ENCODE results near the gene WASF3. TPM values are rescaled to one million over a fixed set of nuclear protein-coding genes. Genes with fewer than 3 reads are reported as not detected.

Gene WASF3, protein sequence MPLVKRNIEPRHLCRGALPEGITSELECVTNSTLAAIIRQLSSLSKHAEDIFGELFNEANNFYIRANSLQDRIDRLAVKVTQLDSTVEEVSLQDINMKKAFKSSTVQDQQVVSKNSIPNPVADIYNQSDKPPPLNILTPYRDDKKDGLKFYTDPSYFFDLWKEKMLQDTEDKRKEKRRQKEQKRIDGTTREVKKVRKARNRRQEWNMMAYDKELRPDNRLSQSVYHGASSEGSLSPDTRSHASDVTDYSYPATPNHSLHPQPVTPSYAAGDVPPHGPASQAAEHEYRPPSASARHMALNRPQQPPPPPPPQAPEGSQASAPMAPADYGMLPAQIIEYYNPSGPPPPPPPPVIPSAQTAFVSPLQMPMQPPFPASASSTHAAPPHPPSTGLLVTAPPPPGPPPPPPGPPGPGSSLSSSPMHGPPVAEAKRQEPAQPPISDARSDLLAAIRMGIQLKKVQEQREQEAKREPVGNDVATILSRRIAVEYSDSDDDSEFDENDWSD
- total RNA-seq (2021; ENCODE audit: unreplicated experiment) (3.4 TPM), Bru-seq, nascent RNA (percentile 46 among the genes with signal in this experiment), BruChase-seq, experiment 1, labeled RNA remaining after a 6-hour chase (percentile 37 among the genes with signal in this experiment), BruChase-seq, experiment 2, labeled RNA remaining after a 2-hour chase (percentile 36 among the genes with signal in this experiment)
- polyA plus RNA-seq (2012) = 0.60 and 0.90 TPM in 2 replicates
- long read RNA-seq, partial matches to known transcripts = 0 of 2 reads
- long read RNA-seq, other reads (novel, unspliced or antisense) = 2 of 2 reads

DNA sequence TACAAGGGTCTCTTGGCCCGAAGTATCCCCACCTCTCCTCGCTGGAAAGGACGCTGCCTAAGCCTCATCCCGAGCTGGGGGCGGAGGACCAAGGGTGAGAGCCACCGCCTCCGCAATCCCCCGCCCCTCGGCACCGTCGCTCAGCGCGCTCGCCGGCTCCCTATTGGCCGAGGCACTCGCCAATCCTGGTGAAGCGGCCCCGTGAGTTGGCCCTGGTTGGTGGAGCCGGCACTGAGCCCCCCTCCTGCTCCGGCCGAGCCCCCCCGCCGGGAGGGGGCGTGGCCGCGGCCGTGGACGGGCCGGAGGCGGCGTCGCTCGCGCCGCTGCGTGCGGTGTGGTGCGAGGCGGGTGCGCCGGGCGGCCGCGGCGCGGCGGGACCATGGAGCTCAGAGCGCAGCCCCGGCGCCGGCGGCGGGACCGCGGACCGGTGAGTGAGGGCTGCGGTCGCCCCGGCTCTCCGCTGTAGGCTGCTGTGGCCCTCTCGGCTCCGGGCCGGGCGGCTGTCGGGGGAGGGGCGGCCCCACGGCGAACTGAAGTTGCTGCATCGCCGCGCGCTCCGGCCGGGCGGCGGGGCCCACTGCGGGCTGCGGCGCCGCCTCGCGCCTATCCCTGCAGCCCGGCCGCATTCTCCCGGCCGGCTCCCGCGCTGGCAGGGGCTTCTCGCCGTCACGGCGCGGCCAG is at the start of gene WASF3:
Gene WASF3, plus strand, starts transcription at position 291 of the 681 bp plus-strand sequence. CDS start 84,588 bp downstream, outside the sequence.
- no peaks in the 10 kb centered on the region for H3K9me2 ChIP-seq (ENCODE audit: insufficient read depth)
- no TSS peak for BruUV-seq (replicated peaks)
- peak; percentile 75 for TF ChIP-seq EGR1 (IDR thresholded peaks at IDR 0.05; ENCODE audit: low read depth)
- no peak for TF ChIP-seq ZBTB33 (IDR thresholded peaks at IDR 0.05; ENCODE audit: extremely low read depth, insufficient replicate concordance, low read length)
- TF ChIP-seq, protein P1, sequence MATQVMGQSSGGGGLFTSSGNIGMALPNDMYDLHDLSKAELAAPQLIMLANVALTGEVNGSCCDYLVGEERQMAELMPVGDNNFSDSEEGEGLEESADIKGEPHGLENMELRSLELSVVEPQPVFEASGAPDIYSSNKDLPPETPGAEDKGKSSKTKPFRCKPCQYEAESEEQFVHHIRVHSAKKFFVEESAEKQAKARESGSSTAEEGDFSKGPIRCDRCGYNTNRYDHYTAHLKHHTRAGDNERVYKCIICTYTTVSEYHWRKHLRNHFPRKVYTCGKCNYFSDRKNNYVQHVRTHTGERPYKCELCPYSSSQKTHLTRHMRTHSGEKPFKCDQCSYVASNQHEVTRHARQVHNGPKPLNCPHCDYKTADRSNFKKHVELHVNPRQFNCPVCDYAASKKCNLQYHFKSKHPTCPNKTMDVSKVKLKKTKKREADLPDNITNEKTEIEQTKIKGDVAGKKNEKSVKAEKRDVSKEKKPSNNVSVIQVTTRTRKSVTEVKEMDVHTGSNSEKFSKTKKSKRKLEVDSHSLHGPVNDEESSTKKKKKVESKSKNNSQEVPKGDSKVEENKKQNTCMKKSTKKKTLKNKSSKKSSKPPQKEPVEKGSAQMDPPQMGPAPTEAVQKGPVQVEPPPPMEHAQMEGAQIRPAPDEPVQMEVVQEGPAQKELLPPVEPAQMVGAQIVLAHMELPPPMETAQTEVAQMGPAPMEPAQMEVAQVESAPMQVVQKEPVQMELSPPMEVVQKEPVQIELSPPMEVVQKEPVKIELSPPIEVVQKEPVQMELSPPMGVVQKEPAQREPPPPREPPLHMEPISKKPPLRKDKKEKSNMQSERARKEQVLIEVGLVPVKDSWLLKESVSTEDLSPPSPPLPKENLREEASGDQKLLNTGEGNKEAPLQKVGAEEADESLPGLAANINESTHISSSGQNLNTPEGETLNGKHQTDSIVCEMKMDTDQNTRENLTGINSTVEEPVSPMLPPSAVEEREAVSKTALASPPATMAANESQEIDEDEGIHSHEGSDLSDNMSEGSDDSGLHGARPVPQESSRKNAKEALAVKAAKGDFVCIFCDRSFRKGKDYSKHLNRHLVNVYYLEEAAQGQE (IDR thresholded peaks at IDR 0.05; ENCODE audit: low read depth) = no peak
- TF ChIP-seq, protein P2, sequence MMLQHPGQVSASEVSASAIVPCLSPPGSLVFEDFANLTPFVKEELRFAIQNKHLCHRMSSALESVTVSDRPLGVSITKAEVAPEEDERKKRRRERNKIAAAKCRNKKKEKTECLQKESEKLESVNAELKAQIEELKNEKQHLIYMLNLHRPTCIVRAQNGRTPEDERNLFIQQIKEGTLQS (IDR thresholded peaks at IDR 0.05) = no peak
- TF ChIP-seq ELF1 (IDR thresholded peaks at IDR 0.05; ENCODE audit: borderline replicate concordance, low read depth) = no peak
- TF ChIP-seq ZNF274 (IDR thresholded peaks at IDR 0.05; ENCODE audit: low read depth, low read length) = no peak
- no peak for TF ChIP-seq EZH2phosphoT487 (IDR thresholded peaks at IDR 0.05; ENCODE audit: borderline replicate concordance)
- peak; percentile 58; the same call in 1 of the 2 replicates for TF ChIP-seq SP1 (IDR thresholded peaks at IDR 0.05; ENCODE audit: low read depth)
- TF ChIP-seq ZFX (IDR thresholded peaks at IDR 0.05) = peak; percentile 74; the same call in 1 of the 2 replicates
- TF ChIP-seq SRF (IDR thresholded peaks at IDR 0.05; ENCODE audit: low read depth) = no peak
- no peak within 1 kb of the TSS for H2AFZ ChIP-seq (ENCODE audit: low read depth, low read length, poor library complexity, severe bottlenecking)
- no peaks in the 10 kb centered on the region for H3K9me3 ChIP-seq (ENCODE audit: control insufficient read depth in 1 of 2, insufficient read depth in 1 of 2, low read depth in 1 of 2, low read length in 2 of 2)
- ATAC-seq (peak; percentile 98), DNase-seq (ENCODE audit: low read depth, low spot score) (peak; percentile 38)
- H3K4me3 ChIP-seq (replicated peaks in 1 of 2; ENCODE audit: low read depth in 1 of 2, low read length in 2 of 2) = peak within 1 kb of the TSS; percentile 26 to 42
- H3K79me2 ChIP-seq (ENCODE audit: insufficient read depth, low read length) = no peaks in the 10 kb centered on the region
- H3K9ac ChIP-seq (ENCODE audit: low read length) = no peak within 1 kb of the TSS
- H3K4me2 ChIP-seq (ENCODE audit: low read length) = peak within 1 kb of the TSS; percentile 74
- no peaks in the 10 kb centered on the region for H3K36me3 ChIP-seq (ENCODE audit: control insufficient read depth in 1 of 2, insufficient read depth in 2 of 2, low read length in 2 of 2)
- H3K27ac ChIP-seq (ENCODE audit: low read depth, low read length) = peak within 1 kb of the TSS; percentile 29; the same call in 1 of the 2 replicates
- RAD21 ChIA-PET (ENCODE audit: low non-redundant PET in 1 of 2, low total read pairs in 2 of 2, uncharacterized antibody in 2 of 2, unreplicated experiment in 2 of 2) = no interaction called here
- CTCF ChIA-PET = interaction anchor here (1.5 kb wide), 1 partner anchor 141 kb away, joined by 3 read pairs; no protein-coding TSS in a partner anchor
- intact Hi-C loops (cut with micrococcal nuclease) = no loop called here
- no peaks in the 10 kb centered on the region for H4K20me1 ChIP-seq (ENCODE audit: insufficient read depth)
- H3K27me3 ChIP-seq (ENCODE audit: insufficient read depth, low read length) = peaks cover 33% of the 10 kb centered on the region
- POLR2A ChIA-PET = interaction anchor here (0.7 to 1.0 kb wide), 2 partner anchors 22 to 90 kb away, joined by 3 read pairs; no protein-coding TSS in a partner anchor
- H3K4me1 ChIP-seq (ENCODE audit: control insufficient read depth in 1 of 2, insufficient read depth in 2 of 2, low read length in 2 of 2) = peaks cover 0 to 5% of the 10 kb centered on the region in 2 experiments; a peak in 1 of 4 replicates
